Endothelial cell of umbilical vein (primary cell): ENCODE results near the gene GRID1. TPM values are rescaled to one million over a fixed set of nuclear protein-coding genes. Genes with fewer than 3 reads are reported as not detected.

ENCODE experiments used
- BruUV-seq: library from RNA; stranded (reverse); fragments of 400-500 nt; replicated peaks from 2 replicates; lab custom pipeline; 2021; lab: Mats Ljungman, UMichigan
- CTCF ChIA-PET: fragments of 300-600, 350-600 bp; sonication (Branson Sonifier 250); formaldehyde crosslinking; loops from one replicate; lab custom pipeline; 2021; ENCODE audit warnings: antibody characterized with exemption, inconsistent platforms; lab: Charles Lee
- POLR2A ChIA-PET: fragments of 300-600, 350-600 bp; sonication (Branson Sonifier 250); formaldehyde crosslinking; loops from one replicate; lab custom pipeline; 2021; ENCODE audit warnings: antibody characterized with exemption, inconsistent platforms; lab: Charles Lee
- DNase-seq: peaks from one replicate; pipeline ENCODE4 v3.0.0-alpha.2; 2011; ENCODE audit warnings: low read depth, low spot score
- FAIRE-seq: peaks from 2 replicates; lab custom pipeline; 2011; peaks lifted over from hg19 to GRCh38; lab: Jason Lieb, UNC
- H2AFZ ChIP-seq: 2 replicates; pipeline ENCODE4 v1.6.0; 2012; ENCODE audit warnings: low read depth, low read length, control low read depth, inconsistent platforms
- H3K27ac ChIP-seq: 2 replicates; pipeline ENCODE4 v1.5.1; 2011; ENCODE audit warnings: low read depth, mild to moderate bottlenecking, control low read depth, low read length, moderate library complexity; ENCODE audit not compliant: insufficient read depth
- H3K27me3 ChIP-seq, 2 experiments: 2 replicates each; pipeline versions ENCODE4 v1.6.0 to v1.6.1; 2011; ENCODE audit warnings: low read length in 2 of 2, mixed read lengths in 1 of 2; ENCODE audit not compliant: control insufficient read depth in 2 of 2, insufficient read depth in 2 of 2
- H3K36me3 ChIP-seq, 2 experiments: 2 replicates in 1 of 2; 3 replicates in 1 of 2; pipeline ENCODE4 v1.5.1; 2011; ENCODE audit warnings: low read length in 2 of 2, mild to moderate bottlenecking in 1 of 2, moderate library complexity in 1 of 2; ENCODE audit not compliant: control insufficient read depth in 2 of 2, insufficient read depth in 2 of 2; ENCODE audit errors: extremely low read depth in 1 of 2
- H3K4me1 ChIP-seq: 3 replicates; pipeline ENCODE4 v1.5.1; 2011; ENCODE audit warnings: mild to moderate bottlenecking, low read length; ENCODE audit not compliant: control insufficient read depth, insufficient read depth; ENCODE audit errors: extremely low read depth
- H3K4me2 ChIP-seq: 2 replicates; pipeline ENCODE4 v1.6.1; 2011; ENCODE audit warnings: low read length, control low read depth, mixed read lengths; ENCODE audit not compliant: insufficient read depth
- H3K4me3 ChIP-seq, 3 experiments: fragments of 200-600 bp in 1 of 3; sonication (generic), shearing (Covaris generic) in 1 of 3; replicated peaks in 1 of 3; 2 replicates each; pipeline ENCODE4 v1.5.1; 2011 to 2016; ENCODE audit warnings: control low read depth in 3 of 3, low read length in 3 of 3, mild to moderate bottlenecking in 2 of 3, inconsistent platforms in 1 of 3, low read depth in 1 of 3, moderate library complexity in 1 of 3; ENCODE audit not compliant: insufficient read depth in 1 of 3
- H3K79me2 ChIP-seq: 2 replicates; pipeline ENCODE4 v1.6.0; 2012; ENCODE audit warnings: low read length, inconsistent platforms; ENCODE audit not compliant: control insufficient read depth, insufficient read depth
- H3K9ac ChIP-seq: replicated peaks from 2 replicates; pipeline ENCODE3; 2011; ENCODE audit warnings: low read length, control low read depth; ENCODE audit not compliant: insufficient read depth; ENCODE audit errors: extremely low read depth
- H3K9me1 ChIP-seq: replicated peaks from 3 replicates; pipeline ENCODE4 v1.6.0; 2011; ENCODE audit warnings: mild to moderate bottlenecking, low read length; ENCODE audit not compliant: control insufficient read depth, insufficient read depth; ENCODE audit errors: extremely low read depth
- H3K9me3 ChIP-seq: replicated peaks from 2 replicates; pipeline ENCODE4 v1.5.1; 2012; ENCODE audit warnings: low read length, inconsistent platforms; ENCODE audit not compliant: control insufficient read depth, insufficient read depth
- H4K20me1 ChIP-seq: replicated peaks from 2 replicates; pipeline ENCODE3; 2011; ENCODE audit warnings: mild to moderate bottlenecking, low read length; ENCODE audit not compliant: control insufficient read depth, insufficient read depth; ENCODE audit errors: extremely low read depth
- CTCF ChIP-seq, 2 donors: IDR thresholded peaks; 1 replicate in 1 of 2; 2 replicates in 1 of 2; pipeline ENCODE4 v1.5.1; 2011; ENCODE audit warnings: low read length in 2 of 2, mild to moderate bottlenecking in 2 of 2, moderate library complexity in 2 of 2, control low read depth in 1 of 2, inconsistent platforms in 1 of 2, low read depth in 1 of 2; ENCODE audit not compliant: insufficient read depth in 1 of 2; ENCODE audit errors: extremely low read depth in 1 of 2
- EZH2 ChIP-seq: IDR thresholded peaks from 2 replicates; pipeline ENCODE4 v1.6.1; 2012; ENCODE audit warnings: borderline replicate concordance, low read depth, mild to moderate bottlenecking, moderate library complexity, low read length, inconsistent platforms; ENCODE audit not compliant: severe bottlenecking
- FOS ChIP-seq: IDR thresholded peaks from 2 replicates; pipeline ENCODE4 v1.6.1; 2011; ENCODE audit warnings: mild to moderate bottlenecking, low read length, moderate library complexity, borderline replicate concordance; ENCODE audit not compliant: insufficient read depth
- GATA2 ChIP-seq: IDR thresholded peaks from 2 replicates; pipeline ENCODE4 v1.7.0; 2011; ENCODE audit warnings: low read depth, mild to moderate bottlenecking, moderate library complexity, mixed read lengths, low read length; ENCODE audit not compliant: insufficient read length, insufficient read depth
- JUN ChIP-seq: IDR thresholded peaks from 2 replicates; pipeline ENCODE4 v1.6.1; 2011; ENCODE audit warnings: borderline replicate concordance, low read depth; ENCODE audit not compliant: insufficient read length, insufficient read depth
- MAX ChIP-seq: IDR thresholded peaks from 2 replicates; pipeline ENCODE4 v1.6.1; 2011; ENCODE audit not compliant: insufficient read depth, insufficient read length
- MYC ChIP-seq: IDR thresholded peaks from one replicate; pipeline ENCODE4 v1.6.1; 2011; ENCODE audit warnings: mild to moderate bottlenecking, low read depth, low read length
- POLR2A ChIP-seq: IDR thresholded peaks from 2 replicates; pipeline ENCODE4 v1.6.1; 2012; ENCODE audit warnings: low read depth, mild to moderate bottlenecking, control low read depth, low read length
- POLR2AphosphoS5 ChIP-seq: IDR thresholded peaks from 2 replicates; pipeline ENCODE4 v1.6.1; 2012; ENCODE audit warnings: low read depth, mild to moderate bottlenecking, control low read depth, low read length, moderate library complexity; ENCODE audit not compliant: insufficient read depth
- dilution Hi-C: fragments of 300-500 bp; cut with MboI; formaldehyde crosslinking; loops from one replicate; pipeline ENCODE4 v1.15.0; 2019; ENCODE audit warnings: low sequenced_read_pairs; ENCODE audit not compliant: extremely low pct_ligation_motif_present
- intact Hi-C: fragments of 100-400 bp; cut with micrococcal nuclease; formaldehyde crosslinking; loops from one replicate; pipeline ENCODE4 v1.10.0; 2022
- polyA plus RNA-seq, 4 experiments: library from polyadenylated mRNA; depleted of rRNA in 3 of 4; stranded (reverse) in 3 of 4; unstranded in 1 of 4; fragments of >200 nt; gene quantifications; 2 replicates each; pipeline versions ENCODE4 v1.2.1 to v1.2.3, GENCODE V29; 2011 to 2012; ENCODE audit warnings: missing spikeins in 1 of 4
- total RNA-seq: library from RNA; stranded (reverse); gene quantifications from 2 replicates; pipeline ENCODE4 v1.2.3, GENCODE V29; 2021

Gene GRID1
- total and polyA plus RNA-seq, 2 donors (not counting 3 experiments of a cell fraction or from before 2014, with no cell fraction given) = not detected

- Histone ChIP-seq H3K9ac (no peak overlapping the region), H3K79me2 (no peaks in the 10 kb centered on the region), H3K36me3 (no peaks in the 10 kb centered on the region), H2AFZ (no peak overlapping the region), H3K4me1 (no peaks in the 10 kb centered on the region), H3K27me3 (peaks cover 8 to 10% of the 10 kb centered on the region in 2 experiments), H3K4me2 (no peak overlapping the region), H3K9me1 (no peaks in the 10 kb centered on the region), H4K20me1 (no peaks in the 10 kb centered on the region), H3K4me3 (no peak overlapping the region), H3K27ac (no peak overlapping the region), H3K9me3 (no peaks in the 10 kb centered on the region)
- no peak for FAIRE-seq
- intact Hi-C loops = loop anchor here (5.0 kb wide), 1 partner anchor 112 kb away; no protein-coding TSS in a partner anchor
- no TSS peak for BruUV-seq
- TF ChIP-seq GATA2 (no peak), FOS (no peak), MAX (no peak), EZH2 (no peak), POLR2AphosphoS5 (no peak), MYC (no peak), CTCF (IDR thresholded peaks at IDR 0.05; ENCODE audit: extremely low read depth in 1 of 2, insufficient read depth in 1 of 2, low read depth in 1 of 2, low read length in 2 of 2) (no peak), POLR2A (no peak), JUN (no peak)
- POLR2A ChIA-PET = no interaction called here
- dilution Hi-C loops = no loop called here
- CTCF ChIA-PET = interaction anchor here (1.0 to 3.4 kb wide), 9 partner anchors 10 to 1838 kb away, joined by 3 to 58 read pairs (median 4); no protein-coding TSS in a partner anchor
- DNase-seq = no peak
Observed at GRCh38 chr10:86374664-86375063, 8.1 kb upstream of the GRID1 start.
